Effector memory CD8-positive, alpha-beta T cell (primary cell): ENCODE results near the gene RIMBP2.

Source experiments
- ATAC-seq: fragments of 150-1000 bp; cut with Tn5 transposase; replicated peaks from 2 replicates; pipeline ENCODE4 v1.10.0; 2021; ENCODE audit warnings: mild to moderate bottlenecking, moderate library complexity
- DNase-seq, 3 experiments: peaks; one replicate each; pipeline ENCODE4 v3.0.0; 2021
- H3K27ac Mint-ChIP-seq, 2 donors: one replicate each; pipeline ENCODE4 v1.8.0; 2022; ENCODE audit warnings: mild to moderate bottlenecking in 2 of 2, mixed read lengths in 2 of 2, moderate library complexity in 2 of 2
- H3K27me3 Mint-ChIP-seq, 2 donors: one replicate each; pipeline ENCODE4 v1.8.0; 2022; ENCODE audit warnings: mixed read lengths in 2 of 2
- H3K36me3 Mint-ChIP-seq: one replicate; pipeline ENCODE4 v1.8.0; 2022; ENCODE audit warnings: mild to moderate bottlenecking, moderate library complexity, mixed read lengths; ENCODE audit not compliant: insufficient read depth
- H3K4me1 Mint-ChIP-seq, 2 donors: one replicate each; pipeline ENCODE4 v1.8.0; 2022; ENCODE audit warnings: low read depth in 2 of 2, mixed read lengths in 2 of 2
- H3K4me3 Mint-ChIP-seq, 2 donors: one replicate each; pipeline ENCODE4 v1.8.0; 2022; ENCODE audit warnings: mild to moderate bottlenecking in 2 of 2, mixed read lengths in 2 of 2, moderate library complexity in 2 of 2
- H3K9me3 Mint-ChIP-seq, 2 donors: one replicate each; pipeline ENCODE4 v1.8.0; 2022; ENCODE audit warnings: mixed read lengths in 2 of 2

The RIMBP2 gene

DNA sequence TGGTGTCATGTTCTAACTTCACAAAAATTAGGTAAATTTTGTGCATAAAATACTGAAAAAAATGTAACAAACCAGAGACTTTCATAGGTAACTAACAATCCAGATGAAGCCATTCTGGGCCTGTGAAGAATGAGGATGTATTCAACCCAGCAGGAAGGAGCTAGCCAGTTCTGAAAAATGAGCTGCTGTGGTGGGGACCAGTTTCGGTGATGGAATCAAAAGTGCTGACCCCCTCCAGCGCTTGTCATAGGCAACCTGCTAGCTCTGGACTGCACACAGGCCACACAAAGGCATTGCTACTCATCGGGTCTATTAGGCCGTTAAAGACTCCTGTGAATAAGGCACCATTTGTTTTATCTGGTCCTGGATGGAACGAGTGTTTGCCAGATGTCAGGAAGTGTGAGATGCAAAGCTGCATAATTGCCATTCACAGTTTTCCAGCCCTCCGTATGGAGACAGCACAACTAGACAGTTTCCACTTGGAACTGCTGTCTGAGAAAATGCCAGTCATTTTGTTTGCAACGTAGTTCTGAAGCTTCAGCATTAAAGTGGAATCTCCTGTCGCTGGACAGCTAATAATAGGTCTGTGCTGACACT, 3.3 kb upstream of the RIMBP2 start:
- H3K36me3 Mint-ChIP-seq: no peaks in the 10 kb centered on the region
- no peak overlapping the region for H3K27ac Mint-ChIP-seq
- no peak for DNase-seq
- peaks cover 0 to 4% of the 10 kb centered on the region in 2 donors for H3K4me1 Mint-ChIP-seq
- H3K27me3 Mint-ChIP-seq: peaks cover 34 to 56% of the 10 kb centered on the region in 2 donors
- no peak for ATAC-seq
- peaks cover 5 to 21% of the 10 kb centered on the region in 2 donors for H3K9me3 Mint-ChIP-seq
- H3K4me3 Mint-ChIP-seq: no peak overlapping the region

DNA sequence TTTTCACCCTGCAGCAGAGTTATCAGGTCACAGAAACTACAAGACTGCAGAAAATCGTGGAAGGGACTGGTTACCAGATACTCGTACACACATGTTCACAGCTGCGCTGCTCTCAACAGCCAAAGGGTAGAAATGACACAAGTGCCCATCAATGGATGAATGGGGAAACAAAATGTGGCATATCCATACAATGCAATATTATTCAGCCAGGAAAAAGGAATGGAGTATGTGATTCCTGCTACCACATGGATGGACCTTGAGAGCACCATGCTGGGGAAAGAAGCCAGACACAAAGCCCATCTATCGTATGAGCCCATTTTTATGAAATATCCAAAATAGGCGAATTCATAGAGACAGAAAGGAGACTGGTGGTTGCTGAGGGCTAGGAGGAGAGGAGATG, 1.7 kb upstream of the RIMBP2 start:
- peaks cover 0 to 8% of the 10 kb centered on the region in 2 donors for H3K4me1 Mint-ChIP-seq
- H3K27ac Mint-ChIP-seq: no peak overlapping the region
- no peaks in the 10 kb centered on the region for H3K36me3 Mint-ChIP-seq
- peaks cover 40 to 67% of the 10 kb centered on the region in 2 donors for H3K27me3 Mint-ChIP-seq
- H3K9me3 Mint-ChIP-seq: peaks cover 1 to 13% of the 10 kb centered on the region in 2 donors
- no peak for ATAC-seq
- DNase-seq: no peak
- no peak overlapping the region for H3K4me3 Mint-ChIP-seq

DNA sequence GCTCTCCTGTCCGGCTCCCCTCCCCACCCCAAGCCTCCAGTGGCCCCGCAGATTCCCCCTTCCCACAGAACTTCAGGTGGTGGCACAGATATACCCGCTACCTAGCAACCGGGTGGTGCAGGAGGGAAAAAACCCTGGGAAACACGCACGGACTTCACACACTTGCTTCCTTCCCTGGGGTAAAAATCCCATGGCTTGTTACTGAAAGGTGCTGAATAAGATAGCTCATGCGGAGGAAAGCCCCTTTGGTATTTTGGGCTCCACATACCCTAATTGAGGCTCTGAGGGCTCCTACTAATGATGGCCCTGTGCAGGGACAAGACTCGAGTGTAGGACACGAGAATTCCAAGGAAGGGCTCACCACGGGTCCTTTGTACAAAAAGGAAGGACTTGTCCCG, 869 bp upstream of the RIMBP2 start:
- DNase-seq: no peak
- Mint-ChIP-seq H3K4me1 (peaks cover 0 to 8% of the 10 kb centered on the region in 2 donors), H3K4me3 (no peak overlapping the region), H3K27me3 (peaks cover 48 to 70% of the 10 kb centered on the region in 2 donors), H3K9me3 (peaks cover 0 to 5% of the 10 kb centered on the region in 2 donors), H3K27ac (no peak overlapping the region), H3K36me3 (no peaks in the 10 kb centered on the region)
- ATAC-seq: no peak

DNA sequence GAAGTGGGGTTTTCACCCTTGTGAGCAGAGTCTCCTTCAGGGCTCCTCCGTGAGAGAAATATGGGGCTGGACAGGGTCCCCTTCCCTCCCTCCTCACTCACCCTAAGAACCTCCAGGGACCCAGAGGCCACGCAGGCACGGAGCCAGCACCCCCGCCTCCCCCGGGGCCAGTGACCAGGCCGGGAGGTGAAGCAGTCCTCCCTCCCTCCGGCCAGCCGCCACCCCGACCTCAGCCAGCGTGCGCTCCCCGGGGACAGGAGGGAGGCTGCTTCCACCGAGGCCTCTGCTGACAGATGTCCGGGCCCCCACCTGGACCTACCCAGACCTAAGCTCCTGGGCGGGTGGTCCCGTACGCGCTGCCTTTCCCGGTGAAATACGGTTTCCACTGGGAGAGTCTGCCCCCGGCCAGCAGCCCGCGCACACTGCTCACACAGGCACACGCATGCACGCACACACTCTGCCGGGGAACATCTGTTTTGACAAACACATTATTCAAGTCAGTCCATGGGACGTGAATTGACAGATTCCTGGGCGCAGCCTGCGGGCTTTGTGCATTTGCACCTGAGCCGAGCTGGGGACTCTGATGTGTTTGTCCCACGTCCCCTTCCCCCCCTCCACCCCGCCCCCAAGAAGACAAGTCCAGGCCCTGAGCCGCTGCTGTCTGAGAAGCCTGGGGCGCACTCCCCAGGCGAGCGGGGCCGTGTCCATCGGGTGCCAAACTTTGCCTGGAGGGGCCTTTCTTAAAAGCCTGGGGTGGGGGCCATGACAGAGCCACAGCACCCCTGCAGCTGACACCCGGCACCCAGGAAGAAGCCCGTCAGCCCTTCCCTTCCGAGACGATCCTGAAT, 725 bp downstream of the RIMBP2 start:
- peak overlapping the region in 1 of 2 donors; percentile 40 for H3K4me3 Mint-ChIP-seq
- DNase-seq: no peak
- no peaks in the 10 kb centered on the region for H3K36me3 Mint-ChIP-seq
- peaks cover 61 to 85% of the 10 kb centered on the region in 2 donors for H3K27me3 Mint-ChIP-seq
- no peak for ATAC-seq
- H3K27ac Mint-ChIP-seq: no peak overlapping the region
- peaks cover 0 to 5% of the 10 kb centered on the region in 2 donors for H3K9me3 Mint-ChIP-seq
- peaks cover 0 to 8% of the 10 kb centered on the region in 2 donors for H3K4me1 Mint-ChIP-seq

DNA sequence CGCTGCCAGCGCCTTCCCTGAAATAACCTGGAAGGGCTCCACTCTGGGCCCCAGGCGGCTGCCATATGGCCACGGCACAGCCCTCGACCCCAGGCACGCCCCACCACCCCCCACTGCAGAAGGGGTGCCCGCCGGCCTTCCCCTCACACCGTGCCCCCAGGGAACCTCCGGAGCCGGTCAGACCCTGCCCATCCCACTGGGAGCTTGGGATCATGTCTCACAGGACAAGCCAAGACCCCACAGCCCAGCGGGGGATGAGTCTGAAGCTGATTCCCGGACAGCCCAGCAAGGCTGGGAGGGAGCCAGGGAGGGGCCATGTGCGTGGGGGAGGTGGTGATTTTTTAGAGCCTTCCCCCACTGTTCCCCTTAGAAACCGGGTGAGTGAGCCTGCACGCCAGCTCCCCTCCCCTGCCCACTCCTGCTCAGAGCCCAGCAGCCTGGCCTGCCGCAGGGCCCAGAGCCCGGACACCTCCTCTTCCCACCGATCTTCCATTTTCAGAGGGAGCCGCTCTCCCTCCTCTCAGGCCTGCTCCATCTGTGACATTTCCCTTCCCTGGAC, 1.4 kb downstream of the RIMBP2 start:
- peak overlapping the region; percentile 44 to 53 for H3K4me3 Mint-ChIP-seq
- H3K4me1 Mint-ChIP-seq: peaks cover 0 to 8% of the 10 kb centered on the region in 2 donors
- H3K27me3 Mint-ChIP-seq: peaks cover 61 to 88% of the 10 kb centered on the region in 2 donors
- ATAC-seq (no peak), DNase-seq (no peak)
- H3K36me3 Mint-ChIP-seq: no peaks in the 10 kb centered on the region
- peaks cover 0 to 5% of the 10 kb centered on the region in 2 donors for H3K9me3 Mint-ChIP-seq
- no peak overlapping the region for H3K27ac Mint-ChIP-seq

DNA sequence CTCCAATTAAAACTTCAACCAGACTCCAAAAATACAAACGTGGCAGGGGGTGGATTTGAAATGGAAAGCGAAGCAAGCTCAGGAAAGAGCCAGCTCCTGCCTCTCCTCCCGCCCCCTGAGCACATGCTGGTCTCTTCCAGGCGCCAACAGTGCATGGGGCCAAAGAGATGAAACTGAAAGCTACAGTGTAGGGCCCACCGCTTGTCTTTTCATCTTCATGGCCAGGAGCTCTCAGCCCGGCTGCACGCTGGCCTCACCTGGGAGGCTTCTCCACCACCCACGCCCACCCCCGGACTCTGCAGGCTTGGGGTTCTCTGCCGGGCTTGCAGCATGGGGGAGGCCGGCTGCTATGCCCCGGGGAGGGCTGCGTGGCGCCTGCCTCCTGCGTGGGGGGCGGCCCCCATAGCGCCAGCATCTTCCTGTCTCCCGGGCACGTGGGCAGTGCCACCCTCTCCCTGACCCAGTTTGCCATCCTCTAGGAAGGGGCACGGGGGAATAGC, 2.0 kb downstream of the RIMBP2 start:
- Mint-ChIP-seq H3K27me3 (peaks cover 60 to 88% of the 10 kb centered on the region in 2 donors), H3K36me3 (no peaks in the 10 kb centered on the region), H3K27ac (no peak overlapping the region), H3K4me3 (peak overlapping the region; percentile 44 to 53), H3K4me1 (peaks cover 0 to 8% of the 10 kb centered on the region in 2 donors), H3K9me3 (peaks cover 0 to 5% of the 10 kb centered on the region in 2 donors)
- ATAC-seq (no peak), DNase-seq (no peak)

DNA sequence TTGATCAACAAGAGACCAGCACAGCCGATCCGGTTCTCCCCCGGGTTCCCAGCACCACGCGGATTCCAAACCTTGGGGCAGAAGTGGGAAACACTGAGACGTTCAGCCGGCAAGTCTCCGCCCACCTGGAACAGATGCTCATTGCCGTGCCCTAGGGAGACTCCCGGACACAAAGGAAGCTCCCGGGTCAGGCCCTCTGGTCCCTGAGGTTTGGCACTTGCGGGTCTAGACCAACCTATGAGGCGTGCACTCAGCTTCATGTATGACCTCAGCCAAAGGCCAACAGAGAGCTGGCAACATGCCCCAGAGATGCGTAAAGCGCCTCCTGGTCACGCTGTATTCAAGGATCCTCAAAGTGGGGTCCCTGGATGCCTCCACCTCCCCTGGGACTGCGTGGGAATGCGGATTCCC, 2.5 kb downstream of the RIMBP2 start:
- Mint-ChIP-seq H3K27ac (no peak overlapping the region), H3K4me1 (peaks cover 0 to 8% of the 10 kb centered on the region in 2 donors), H3K36me3 (no peaks in the 10 kb centered on the region), H3K27me3 (peaks cover 60 to 85% of the 10 kb centered on the region in 2 donors), H3K4me3 (peak overlapping the region in 1 of 2 donors; percentile 53), H3K9me3 (peaks cover 0 to 5% of the 10 kb centered on the region in 2 donors)
- DNase-seq (no peak), ATAC-seq (no peak)

DNA sequence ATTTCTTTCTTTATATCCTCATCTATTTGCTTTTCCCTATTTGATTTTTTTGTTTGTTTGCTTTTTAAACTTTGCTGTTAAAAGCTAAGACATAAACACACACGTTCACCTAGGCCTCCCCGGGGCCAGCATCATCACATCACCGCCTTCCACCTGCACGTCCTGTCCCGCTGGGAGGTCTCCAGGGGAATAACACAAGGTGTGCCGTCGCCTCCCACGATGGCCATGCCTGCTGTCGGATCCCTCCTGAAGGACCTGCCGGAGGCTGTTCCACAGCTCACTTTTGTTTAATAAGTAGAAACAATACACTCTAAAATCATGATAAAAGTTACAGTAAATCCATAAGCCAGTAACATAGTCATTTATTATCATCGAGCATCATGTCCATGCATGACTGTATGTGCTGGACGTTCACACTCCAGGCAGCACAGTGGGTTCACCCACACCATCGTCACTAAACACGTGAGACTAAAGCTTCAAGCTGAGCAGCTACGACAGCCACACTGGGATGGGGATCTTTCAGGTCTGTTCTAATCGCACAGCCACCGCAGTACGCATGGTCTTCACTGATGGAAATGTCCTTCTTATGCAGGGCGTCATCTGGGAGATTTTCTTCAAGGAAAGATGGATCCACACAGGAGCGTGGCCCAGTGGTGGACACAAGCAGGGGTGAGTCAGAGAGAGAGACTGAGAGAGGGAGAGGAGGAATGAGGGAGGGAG, 3.6 kb downstream of the RIMBP2 start:
- DNase-seq (no peak), ATAC-seq (no peak)
- Mint-ChIP-seq H3K36me3 (no peaks in the 10 kb centered on the region), H3K4me1 (peaks cover 0 to 8% of the 10 kb centered on the region in 2 donors), H3K27ac (no peak overlapping the region), H3K27me3 (peaks cover 49 to 74% of the 10 kb centered on the region in 2 donors), H3K9me3 (no peaks in the 10 kb centered on the region), H3K4me3 (no peak overlapping the region)

DNA sequence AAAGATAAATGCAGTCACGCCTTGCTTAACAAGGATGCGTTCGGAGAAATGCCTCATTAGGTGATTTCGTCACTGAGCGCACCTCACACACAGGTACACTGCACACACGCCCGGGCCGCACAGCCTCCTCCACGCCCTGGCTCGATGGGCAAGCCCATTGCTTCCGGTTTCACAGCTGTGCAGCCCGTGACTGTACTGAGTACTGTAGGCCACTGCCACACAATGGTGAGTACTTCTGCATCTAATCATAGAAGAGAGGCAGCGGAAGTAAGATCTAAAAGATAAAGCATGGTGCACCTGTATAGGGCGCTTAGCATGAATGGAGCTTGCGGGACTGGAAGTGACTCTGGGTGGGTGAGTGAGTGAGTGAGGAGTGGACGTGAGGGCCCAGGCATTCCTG, 4.3 kb downstream of the RIMBP2 start:
- no peak for DNase-seq
- Mint-ChIP-seq H3K9me3 (no peaks in the 10 kb centered on the region), H3K4me3 (no peak overlapping the region), H3K36me3 (no peaks in the 10 kb centered on the region), H3K27me3 (peaks cover 42 to 66% of the 10 kb centered on the region in 2 donors), H3K27ac (no peak overlapping the region), H3K4me1 (peaks cover 0 to 8% of the 10 kb centered on the region in 2 donors)
- ATAC-seq: no peak

DNA sequence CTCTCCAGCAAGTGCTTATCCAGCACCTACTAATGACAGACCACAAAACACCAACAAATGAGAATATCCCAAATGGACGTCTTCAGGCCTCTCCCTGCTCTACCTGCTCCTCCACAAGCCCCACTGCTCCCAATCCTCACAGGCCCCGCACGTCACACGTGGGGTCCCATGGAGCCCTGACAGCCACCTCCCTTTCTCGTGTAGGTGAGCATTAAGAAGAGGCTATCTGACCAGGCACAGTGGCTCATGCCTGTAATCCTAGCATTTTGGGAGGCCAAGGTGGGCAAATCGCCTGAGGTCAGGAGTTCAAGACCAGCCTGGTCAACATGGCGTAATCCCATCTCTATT, 5.4 kb downstream of the RIMBP2 start:
- peaks cover 33 to 59% of the 10 kb centered on the region in 2 donors for H3K27me3 Mint-ChIP-seq
- ATAC-seq: no peak

DNA sequence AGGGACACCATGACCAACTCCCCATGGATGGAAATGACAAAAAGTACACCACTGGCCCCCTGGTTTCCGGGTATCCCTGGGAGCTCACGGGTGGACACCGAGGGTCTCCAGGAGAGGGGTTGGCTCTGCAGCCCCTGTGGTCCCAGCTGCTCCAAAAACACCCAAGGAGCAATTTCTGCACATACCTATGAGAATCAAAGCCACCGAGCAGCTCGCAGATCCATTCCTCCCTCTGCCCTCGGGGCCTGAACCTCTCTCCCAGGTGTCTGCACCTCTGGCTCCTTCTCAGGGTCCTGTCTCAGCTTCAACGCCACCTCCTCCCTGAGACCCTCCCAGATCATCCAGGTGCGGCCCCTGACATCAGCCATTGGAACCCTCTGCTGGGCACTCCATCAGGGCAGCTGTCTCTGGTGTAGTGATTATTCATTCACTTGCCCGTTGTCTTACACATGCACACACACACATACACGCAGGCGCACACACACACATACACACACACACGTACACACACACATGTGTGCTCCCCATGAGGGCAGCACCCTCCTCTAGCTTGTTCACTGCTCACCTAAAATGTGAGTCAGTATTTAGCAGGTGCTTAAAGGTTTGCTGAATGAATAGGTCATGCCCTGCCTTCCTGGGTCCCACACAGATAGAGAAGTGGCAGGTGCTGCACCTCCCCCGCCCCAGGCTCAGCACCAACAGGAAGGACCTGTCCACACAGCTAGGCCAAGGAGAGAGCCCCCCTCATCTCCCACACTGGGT, 5.9 kb downstream of the RIMBP2 start:
- Mint-ChIP-seq H3K4me3 (no peak overlapping the region), H3K36me3 (no peaks in the 10 kb centered on the region), H3K4me1 (peaks cover 0 to 6% of the 10 kb centered on the region in 2 donors), H3K27me3 (peaks cover 36 to 59% of the 10 kb centered on the region in 2 donors), H3K27ac (no peak overlapping the region), H3K9me3 (no peaks in the 10 kb centered on the region)
- no peak for ATAC-seq
- no peak for DNase-seq

More for the DNA sequence above, 5.4 kb downstream of the RIMBP2 start:
- H3K4me1 Mint-ChIP-seq: peaks cover 0 to 8% of the 10 kb centered on the region in 2 donors
- no peak for DNase-seq
- no peaks in the 10 kb centered on the region for H3K9me3 Mint-ChIP-seq
- no peaks in the 10 kb centered on the region for H3K36me3 Mint-ChIP-seq
- H3K4me3 Mint-ChIP-seq: no peak overlapping the region
- H3K27ac Mint-ChIP-seq: no peak overlapping the region

DNA sequence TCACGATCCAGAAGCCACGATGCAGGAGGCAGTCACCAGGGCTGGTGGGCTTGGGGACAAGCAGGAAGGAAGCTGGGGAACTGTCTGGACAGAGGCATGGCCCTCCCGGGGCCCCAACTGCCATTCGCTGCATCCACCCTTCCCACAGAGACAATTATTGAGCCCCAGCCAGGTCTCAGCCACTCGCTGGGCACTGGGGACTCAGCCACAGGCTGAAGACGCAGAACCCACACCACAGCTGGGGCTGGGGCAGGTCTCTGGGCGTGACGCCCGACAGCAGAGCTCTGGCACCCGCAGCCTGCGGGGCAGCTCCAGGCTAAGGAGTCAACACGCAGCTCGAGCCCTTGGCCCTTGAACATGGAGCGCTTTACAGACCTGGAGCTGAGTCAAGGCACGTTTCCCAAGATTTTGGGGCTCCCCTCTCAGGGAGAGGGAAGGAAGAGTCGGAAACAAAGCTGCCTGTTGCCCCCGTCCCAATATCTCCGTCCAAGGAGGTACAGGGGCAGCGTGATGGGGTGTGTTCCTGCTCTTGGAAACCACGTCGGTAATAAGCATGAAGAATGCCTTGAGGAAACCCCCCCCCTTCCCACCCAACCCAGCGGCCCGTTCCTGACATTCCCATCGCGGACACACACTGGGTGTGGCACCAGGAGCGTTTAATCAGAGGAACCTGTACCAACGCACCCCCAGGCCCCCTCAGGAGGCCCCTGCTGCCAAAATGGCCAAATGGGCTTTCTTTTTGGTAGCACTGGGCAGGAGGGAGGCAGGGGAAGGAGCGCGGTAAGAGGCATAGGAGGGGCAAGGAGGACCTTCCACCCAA, 6.7 kb downstream of the RIMBP2 start:
- Mint-ChIP-seq H3K27ac (no peak overlapping the region), H3K4me1 (peaks cover 0 to 4% of the 10 kb centered on the region in 2 donors), H3K36me3 (no peaks in the 10 kb centered on the region), H3K9me3 (no peaks in the 10 kb centered on the region), H3K4me3 (no peak overlapping the region), H3K27me3 (peaks cover 36 to 58% of the 10 kb centered on the region in 2 donors)
- ATAC-seq (no peak), DNase-seq (no peak)
